Measurements from ENCODE around the gene CBX4. TPM values are rescaled to one million over a fixed set of nuclear protein-coding genes. Genes with fewer than 3 reads are reported as not detected.

CBX4 gene
- total and polyA plus RNA-seq, 2 of the 13 experiments (the other 11 are each of a cell fraction or from before 2014, with no cell fraction given), result 25.8 to 50.8 TPM

DNA sequence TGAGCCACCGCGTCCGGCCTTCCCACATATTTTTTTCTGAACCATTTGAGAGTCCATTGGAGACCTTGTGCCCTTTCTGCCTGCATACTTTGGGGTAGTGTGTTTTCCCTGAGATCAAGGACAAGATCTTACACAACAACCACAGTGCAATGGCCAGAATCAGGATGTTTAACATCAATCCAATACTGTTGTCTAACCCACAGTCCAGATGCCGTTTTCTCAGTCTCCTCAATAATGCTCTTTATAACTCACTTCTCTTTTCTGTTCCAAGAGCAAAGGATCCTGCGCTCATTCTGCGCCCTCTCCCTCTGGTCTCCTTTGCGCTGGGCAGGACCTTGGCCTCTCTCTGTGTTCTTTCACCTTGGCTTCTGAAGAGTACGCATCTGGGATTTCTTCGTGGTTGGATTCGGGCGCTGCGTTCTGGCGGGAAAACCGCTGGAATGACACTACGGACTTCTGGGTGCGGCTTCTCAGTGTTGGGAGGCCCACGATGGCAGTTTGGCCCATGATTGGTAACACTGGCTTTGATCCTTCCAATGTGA, 16.6 kb downstream of the CBX4 start (continued):
- TF ChIP-seq, protein P1, sequence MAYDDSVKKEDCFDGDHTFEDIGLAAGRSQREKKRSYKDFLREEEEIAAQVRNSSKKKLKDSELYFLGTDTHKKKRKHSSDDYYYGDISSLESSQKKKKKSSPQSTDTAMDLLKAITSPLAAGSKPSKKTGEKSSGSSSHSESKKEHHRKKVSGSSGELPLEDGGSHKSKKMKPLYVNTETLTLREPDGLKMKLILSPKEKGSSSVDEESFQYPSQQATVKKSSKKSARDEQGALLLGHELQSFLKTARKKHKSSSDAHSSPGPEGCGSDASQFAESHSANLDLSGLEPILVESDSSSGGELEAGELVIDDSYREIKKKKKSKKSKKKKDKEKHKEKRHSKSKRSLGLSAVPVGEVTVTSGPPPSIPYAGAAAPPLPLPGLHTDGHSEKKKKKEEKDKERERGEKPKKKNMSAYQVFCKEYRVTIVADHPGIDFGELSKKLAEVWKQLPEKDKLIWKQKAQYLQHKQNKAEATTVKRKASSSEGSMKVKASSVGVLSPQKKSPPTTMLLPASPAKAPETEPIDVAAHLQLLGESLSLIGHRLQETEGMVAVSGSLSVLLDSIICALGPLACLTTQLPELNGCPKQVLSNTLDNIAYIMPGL (CRISPR knock-in tag; IDR thresholded peaks at IDR 0.05; ENCODE audit: borderline replicate concordance in 1 of 2, low read depth in 1 of 2), result peak in 1 of 2 experiments; percentile 72; a peak in 1 of 4 replicates
- TF ChIP-seq ZNF816 (CRISPR knock-in tag; IDR thresholded peaks at IDR 0.05; ENCODE audit: borderline replicate concordance) (no peak), ZNF780A (CRISPR knock-in tag; IDR thresholded peaks at IDR 0.05) (no peak), ZNF878 (CRISPR knock-in tag; IDR thresholded peaks at IDR 0.05) (0 out of 2 replicates have a peak, but pooled peaks have one; percentile 26), SSRP1 (CRISPR knock-in tag; IDR thresholded peaks at IDR 0.05) (no peak), ZFP90 (CRISPR knock-in tag; IDR thresholded peaks at IDR 0.05; ENCODE audit: borderline replicate concordance) (0 out of 2 replicates have a peak, but pooled peaks have one; percentile 73), ZNF713 (CRISPR knock-in tag; IDR thresholded peaks at IDR 0.05) (no peak), ZNF563 (CRISPR knock-in tag; IDR thresholded peaks at IDR 0.05) (peak; percentile 62; the same call in 1 of the 2 replicates), SMARCC2 (IDR thresholded peaks at IDR 0.05) (peak; percentile 13; the same call in 1 of the 2 replicates), POLR2AphosphoS5 (IDR thresholded peaks at IDR 0.05; ENCODE audit: low read depth, low read length) (no peak), TSC22D2 (CRISPR knock-in tag; IDR thresholded peaks at IDR 0.05; ENCODE audit: borderline replicate concordance) (no peak), ELF1 (CRISPR knock-in tag; IDR thresholded peaks at IDR 0.05) (peak; percentile 49; the same call in 1 of the 2 replicates), GZF1 (CRISPR knock-in tag; IDR thresholded peaks at IDR 0.05) (0 out of 2 replicates have a peak, but pooled peaks have one; percentile 24), RARA (CRISPR knock-in tag; IDR thresholded peaks at IDR 0.05) (peak; percentile 94), ZNF3 (CRISPR knock-in tag; IDR thresholded peaks at IDR 0.05) (peak; percentile 50; the same call in 1 of the 2 replicates), EHMT2 (IDR thresholded peaks at IDR 0.05; ENCODE audit: borderline replicate concordance, low read depth, low read length) (no peak), NCOR1 (IDR thresholded peaks at IDR 0.05; ENCODE audit: borderline replicate concordance, low read length) (peak; percentile 67; the same call in 1 of the 2 replicates), ZNF432 (CRISPR knock-in tag; IDR thresholded peaks at IDR 0.05; ENCODE audit: borderline replicate concordance) (no peak), ZNF570 (CRISPR knock-in tag; IDR thresholded peaks at IDR 0.05; ENCODE audit: borderline replicate concordance) (no peak)
- TF ChIP-seq, protein P2, sequence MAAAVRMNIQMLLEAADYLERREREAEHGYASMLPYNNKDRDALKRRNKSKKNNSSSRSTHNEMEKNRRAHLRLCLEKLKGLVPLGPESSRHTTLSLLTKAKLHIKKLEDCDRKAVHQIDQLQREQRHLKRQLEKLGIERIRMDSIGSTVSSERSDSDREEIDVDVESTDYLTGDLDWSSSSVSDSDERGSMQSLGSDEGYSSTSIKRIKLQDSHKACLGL (CRISPR knock-in tag; IDR thresholded peaks at IDR 0.05), result no peak
- TF ChIP-seq, protein P3, sequence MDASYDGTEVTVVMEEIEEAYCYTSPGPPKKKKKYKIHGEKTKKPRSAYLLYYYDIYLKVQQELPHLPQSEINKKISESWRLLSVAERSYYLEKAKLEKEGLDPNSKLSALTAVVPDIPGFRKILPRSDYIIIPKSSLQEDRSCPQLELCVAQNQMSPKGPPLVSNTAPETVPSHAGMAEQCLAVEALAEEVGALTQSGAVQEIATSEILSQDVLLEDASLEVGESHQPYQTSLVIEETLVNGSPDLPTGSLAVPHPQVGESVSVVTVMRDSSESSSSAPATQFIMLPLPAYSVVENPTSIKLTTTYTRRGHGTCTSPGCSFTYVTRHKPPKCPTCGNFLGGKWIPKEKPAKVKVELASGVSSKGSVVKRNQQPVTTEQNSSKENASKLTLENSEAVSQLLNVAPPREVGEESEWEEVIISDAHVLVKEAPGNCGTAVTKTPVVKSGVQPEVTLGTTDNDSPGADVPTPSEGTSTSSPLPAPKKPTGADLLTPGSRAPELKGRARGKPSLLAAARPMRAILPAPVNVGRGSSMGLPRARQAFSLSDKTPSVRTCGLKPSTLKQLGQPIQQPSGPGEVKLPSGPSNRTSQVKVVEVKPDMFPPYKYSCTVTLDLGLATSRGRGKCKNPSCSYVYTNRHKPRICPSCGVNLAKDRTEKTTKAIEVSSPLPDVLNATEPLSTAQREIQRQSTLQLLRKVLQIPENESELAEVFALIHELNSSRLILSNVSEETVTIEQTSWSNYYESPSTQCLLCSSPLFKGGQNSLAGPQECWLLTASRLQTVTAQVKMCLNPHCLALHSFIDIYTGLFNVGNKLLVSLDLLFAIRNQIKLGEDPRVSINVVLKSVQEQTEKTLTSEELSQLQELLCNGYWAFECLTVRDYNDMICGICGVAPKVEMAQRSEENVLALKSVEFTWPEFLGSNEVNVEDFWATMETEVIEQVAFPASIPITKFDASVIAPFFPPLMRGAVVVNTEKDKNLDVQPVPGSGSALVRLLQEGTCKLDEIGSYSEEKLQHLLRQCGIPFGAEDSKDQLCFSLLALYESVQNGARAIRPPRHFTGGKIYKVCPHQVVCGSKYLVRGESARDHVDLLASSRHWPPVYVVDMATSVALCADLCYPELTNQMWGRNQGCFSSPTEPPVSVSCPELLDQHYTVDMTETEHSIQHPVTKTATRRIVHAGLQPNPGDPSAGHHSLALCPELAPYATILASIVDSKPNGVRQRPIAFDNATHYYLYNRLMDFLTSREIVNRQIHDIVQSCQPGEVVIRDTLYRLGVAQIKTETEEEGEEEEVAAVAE (CRISPR knock-in tag; IDR thresholded peaks at IDR 0.05; ENCODE audit: borderline replicate concordance), result peak; percentile 79; the same call in 1 of the 2 replicates
- TF ChIP-seq, protein P4, sequence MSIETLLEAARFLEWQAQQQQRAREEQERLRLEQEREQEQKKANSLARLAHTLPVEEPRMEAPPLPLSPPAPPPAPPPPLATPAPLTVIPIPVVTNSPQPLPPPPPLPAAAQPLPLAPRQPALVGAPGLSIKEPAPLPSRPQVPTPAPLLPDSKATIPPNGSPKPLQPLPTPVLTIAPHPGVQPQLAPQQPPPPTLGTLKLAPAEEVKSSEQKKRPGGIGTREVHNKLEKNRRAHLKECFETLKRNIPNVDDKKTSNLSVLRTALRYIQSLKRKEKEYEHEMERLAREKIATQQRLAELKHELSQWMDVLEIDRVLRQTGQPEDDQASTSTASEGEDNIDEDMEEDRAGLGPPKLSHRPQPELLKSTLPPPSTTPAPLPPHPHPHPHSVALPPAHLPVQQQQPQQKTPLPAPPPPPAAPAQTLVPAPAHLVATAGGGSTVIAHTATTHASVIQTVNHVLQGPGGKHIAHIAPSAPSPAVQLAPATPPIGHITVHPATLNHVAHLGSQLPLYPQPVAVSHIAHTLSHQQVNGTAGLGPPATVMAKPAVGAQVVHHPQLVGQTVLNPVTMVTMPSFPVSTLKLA (IDR thresholded peaks at IDR 0.05), result no peak
